IPS DF 6.9 (cell line): Measurements from ENCODE around the gene BOLA2B.
"Not testable (repeated sequence)": the region's sequence is repeated elsewhere in the genome, so short reads cannot be mapped to it uniquely, and the experiment has no call there.

ENCODE experiments used
- DNase-seq: peaks from one replicate; pipeline ENCODE4 v3.0.0-alpha.2; 2013; ENCODE audit warnings: low read depth, low spot score
- H3K27ac ChIP-seq: one replicate; pipeline ENCODE4 v1.5.1; 2013; ENCODE audit warnings: low read length, control low read depth
- H3K27me3 ChIP-seq: 2 replicates; pipeline ENCODE4 v1.6.1; 2013; ENCODE audit warnings: mild to moderate bottlenecking, low read length; ENCODE audit not compliant: control insufficient read depth, insufficient read depth
- H3K36me3 ChIP-seq: 2 replicates; pipeline ENCODE4 v1.6.1; 2013; ENCODE audit warnings: low read length; ENCODE audit not compliant: control insufficient read depth, insufficient read depth
- H3K4me1 ChIP-seq: 2 replicates; pipeline ENCODE4 v1.6.1; 2013; ENCODE audit warnings: low read length; ENCODE audit not compliant: control insufficient read depth, insufficient read depth
- H3K4me3 ChIP-seq: 2 replicates; pipeline ENCODE4 v1.5.1; 2013; ENCODE audit warnings: mild to moderate bottlenecking, low read length
- H3K9me3 ChIP-seq: 2 replicates; pipeline ENCODE4 v1.6.1; 2013; ENCODE audit warnings: low read length, inconsistent platforms; ENCODE audit not compliant: control insufficient read depth, insufficient read depth
- WGBS: extraction: QIAGEN DNeasy Blood & Tissue Kit; methylation state at CpG from one replicate; pipeline ENCODE4 v1.1.7; 2013; ENCODE audit warnings: mixed read lengths, missing lambda C conversion rate; ENCODE audit not compliant: insufficient read length, insufficient coverage; 5-methylcytosine and 5-hydroxymethylcytosine counted together

BOLA2B gene

GRCh38 chr16:30194172-30194925 lies 883 bp upstream of the BOLA2B start:
- not testable (repeated sequence) for H3K36me3 ChIP-seq
- no CpG with 5 or more reads among the region's 60 CpGs for WGBS
- peak overlapping the region; percentile 12; the same call in 1 of the 2 replicates for H3K4me3 ChIP-seq

DNA sequence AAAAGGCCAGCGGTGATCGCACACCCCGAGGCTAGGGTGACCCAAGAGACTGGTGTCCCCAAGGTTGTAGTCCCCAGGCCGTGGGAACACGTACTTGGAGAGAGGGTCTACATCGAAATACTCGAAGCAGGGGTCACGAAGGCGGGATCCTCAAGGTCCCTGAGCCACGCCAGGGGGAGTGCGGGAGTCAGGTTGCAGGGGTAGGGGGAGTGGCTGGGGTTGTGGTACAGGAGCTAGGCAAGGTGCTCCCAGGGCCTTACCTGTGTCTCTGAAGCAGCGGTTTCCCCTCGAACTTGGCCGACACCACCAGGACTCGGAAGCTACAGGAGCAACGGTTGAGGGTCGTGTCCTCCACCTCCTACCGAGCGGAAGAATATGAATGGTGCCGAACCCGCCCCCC lies 368 bp downstream of the BOLA2B start:
- not testable (repeated sequence) for DNase-seq, H3K4me3 ChIP-seq, H3K4me1 ChIP-seq, H3K27me3 ChIP-seq, H3K36me3 ChIP-seq, H3K9me3 ChIP-seq, H3K27ac ChIP-seq
- no CpG with 5 or more reads among the region's 21 CpGs for WGBS

More at GRCh38 chr16:30194172-30194925, 883 bp upstream of the BOLA2B start:
- H3K9me3 ChIP-seq, H3K4me1 ChIP-seq, H3K27ac ChIP-seq, H3K27me3 ChIP-seq, DNase-seq: not testable (repeated sequence)

- not testable (repeated sequence) for H3K4me3 ChIP-seq, DNase-seq, H3K4me1 ChIP-seq, H3K27me3 ChIP-seq, H3K27ac ChIP-seq, H3K9me3 ChIP-seq, H3K36me3 ChIP-seq
- no CpG with 5 or more reads among the region's 12 CpGs for WGBS
Measured at GRCh38 chr16:30191158-30191557, 2.3 kb downstream of the BOLA2B start.

DNA sequence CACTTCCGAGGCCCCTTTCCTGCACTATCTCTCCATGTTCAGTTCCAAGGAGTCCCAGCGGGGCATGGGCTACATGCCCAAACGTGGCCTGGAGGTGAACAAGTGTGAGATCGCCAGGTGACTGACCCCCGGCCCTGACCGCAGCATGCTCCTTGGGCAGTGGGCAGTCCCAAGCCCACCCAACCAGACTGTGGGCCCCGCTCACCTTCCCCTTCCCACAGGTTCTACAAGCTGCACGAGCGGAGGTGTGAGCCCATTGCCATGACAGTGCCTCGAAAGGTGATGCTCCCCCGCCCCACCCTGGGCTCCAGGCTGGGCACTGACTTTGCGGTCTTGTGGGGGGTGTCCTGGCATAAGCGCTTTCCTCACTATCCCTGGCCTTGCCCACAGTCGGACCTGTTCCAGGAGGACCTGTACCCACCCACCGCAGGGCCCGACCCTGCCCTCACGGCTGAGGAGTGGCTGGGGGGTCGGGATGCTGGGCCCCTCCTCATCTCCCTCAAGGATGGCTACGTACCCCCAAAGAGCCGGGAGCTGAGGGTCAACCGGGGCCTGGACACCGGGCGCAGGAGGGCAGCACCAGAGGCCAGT lies 5.4 kb downstream of the BOLA2B start:
- Histone ChIP-seq H3K4me3 (no peak overlapping the region), H3K27me3 (no peaks in the 10 kb centered on the region), H3K9me3 (no peaks in the 10 kb centered on the region), H3K36me3 (no peaks in the 10 kb centered on the region), H3K4me1 (no peaks in the 10 kb centered on the region), H3K27ac (no peak overlapping the region)
- WGBS, result no CpG with 5 or more reads among the region's 23 CpGs
- DNase-seq, result no peak

- H3K9me3 ChIP-seq, result no peaks in the 10 kb centered on the region
- H3K4me1 ChIP-seq, result no peaks in the 10 kb centered on the region
- H3K27me3 ChIP-seq, result no peaks in the 10 kb centered on the region
- no peak overlapping the region for H3K4me3 ChIP-seq
- H3K36me3 ChIP-seq, result no peaks in the 10 kb centered on the region
- DNase-seq, result no peak
- H3K27ac ChIP-seq, result no peak overlapping the region
- no CpG with 5 or more reads among the region's 9 CpGs for WGBS
Measured at GRCh38 chr16:30187556-30187865, 6.0 kb downstream of the BOLA2B start.

GRCh38 chr16:30186782-30187555 lies 6.5 kb downstream of the BOLA2B start:
- Histone ChIP-seq H3K4me1 (no peaks in the 10 kb centered on the region), H3K9me3 (no peaks in the 10 kb centered on the region), H3K36me3 (no peaks in the 10 kb centered on the region), H3K4me3 (no peak overlapping the region), H3K27me3 (no peaks in the 10 kb centered on the region), H3K27ac (no peak overlapping the region)
- peak; percentile 47 for DNase-seq
- WGBS, result no CpG with 5 or more reads among the region's 36 CpGs

DNA sequence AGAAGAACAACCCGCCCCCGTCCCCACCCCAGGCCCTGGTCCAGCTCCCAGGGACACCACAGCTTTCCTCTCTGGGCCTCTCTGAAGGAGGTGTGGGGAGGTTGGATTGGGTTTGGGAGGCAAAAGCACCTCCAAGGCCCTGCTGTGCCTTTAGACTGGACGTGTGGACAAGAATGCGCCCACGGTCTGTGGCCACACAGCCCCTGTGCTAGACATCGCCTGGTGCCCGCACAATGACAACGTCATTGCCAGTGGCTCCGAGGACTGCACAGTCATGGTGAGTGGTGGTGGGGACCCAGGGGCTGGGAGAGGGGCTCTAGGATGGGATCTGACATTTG lies 7.1 kb downstream of the BOLA2B start:
- no CpG with 5 or more reads among the region's 9 CpGs for WGBS
- Histone ChIP-seq H3K4me1 (no peaks in the 10 kb centered on the region), H3K27ac (no peak overlapping the region), H3K4me3 (no peak overlapping the region), H3K27me3 (no peaks in the 10 kb centered on the region), H3K9me3 (no peaks in the 10 kb centered on the region), H3K36me3 (no peaks in the 10 kb centered on the region)
- no peak for DNase-seq

DNA sequence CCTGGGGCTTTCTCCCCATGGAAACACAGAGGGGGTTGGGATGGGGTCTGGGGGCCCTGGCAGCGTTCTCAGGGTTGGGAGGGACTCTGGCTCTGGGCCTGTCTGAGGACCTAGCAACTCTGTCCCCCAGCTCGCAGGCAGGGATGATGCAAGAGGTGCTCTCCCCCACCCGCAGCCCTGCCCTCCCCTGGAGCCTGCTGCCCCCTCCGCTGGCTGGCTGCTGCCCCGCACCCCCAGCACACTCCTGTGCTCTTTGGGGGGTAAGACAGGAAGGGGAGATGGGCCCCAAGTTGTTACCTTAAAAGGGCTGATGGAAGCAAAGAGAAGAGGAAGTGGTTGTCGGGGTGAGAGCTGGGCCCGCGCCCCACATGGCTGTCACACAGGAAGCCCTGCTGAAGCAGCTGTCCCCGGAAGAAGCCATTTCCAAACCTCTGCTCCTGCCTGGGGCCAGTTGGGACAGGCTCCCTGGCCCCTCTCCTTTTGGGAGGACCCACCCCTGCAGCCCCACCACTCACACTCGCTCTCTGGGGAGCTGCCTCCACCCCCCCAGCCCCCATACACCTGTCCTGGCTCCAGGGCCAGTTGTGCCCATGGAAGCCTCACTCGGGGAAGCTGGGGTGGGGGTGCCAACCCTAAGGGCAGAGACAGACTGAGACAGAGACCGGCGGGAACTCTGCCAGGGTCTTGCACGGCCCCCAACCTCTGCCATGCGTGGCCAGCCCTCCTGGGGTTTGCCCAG lies 7.6 kb downstream of the BOLA2B start:
- no peak overlapping the region for H3K4me3 ChIP-seq
- no peaks in the 10 kb centered on the region for H3K36me3 ChIP-seq
- H3K9me3 ChIP-seq, result no peaks in the 10 kb centered on the region
- no CpG with 5 or more reads among the region's 15 CpGs for WGBS
- DNase-seq, result no peak
- no peaks in the 10 kb centered on the region for H3K4me1 ChIP-seq
- H3K27me3 ChIP-seq, result no peaks in the 10 kb centered on the region
- no peak overlapping the region for H3K27ac ChIP-seq

- no peaks in the 10 kb centered on the region for H3K4me1 ChIP-seq
- no peaks in the 10 kb centered on the region for H3K27me3 ChIP-seq
- H3K4me3 ChIP-seq, result no peak overlapping the region
- DNase-seq, result no peak
- WGBS, result no CpG with 5 or more reads among the region's 13 CpGs
- H3K9me3 ChIP-seq, result no peaks in the 10 kb centered on the region
- H3K27ac ChIP-seq, result no peak overlapping the region
- no peaks in the 10 kb centered on the region for H3K36me3 ChIP-seq
Measured at GRCh38 chr16:30184891-30185682, 8.4 kb downstream of the BOLA2B start.
